HepG2 (cell line): Measurements from ENCODE around the gene CTRB2. TPM values are rescaled to one million over a fixed set of nuclear protein-coding genes. Genes with fewer than 3 reads are reported as not detected.

Experiments
- ATAC-seq: fragments of 200-7000 bp; cut with Tn5 transposase; 3 replicates; pipeline ENCODE4 v1.9.1; 2020; ENCODE audit warnings: mild to moderate bottlenecking, moderate library complexity
- BruUV-seq: library from RNA; stranded (reverse); fragments of 400-500 nt; replicated peaks from 2 replicates; lab custom pipeline; 2021; lab: Mats Ljungman, UMichigan
- CTCF ChIA-PET: fragments of 300-600 bp; formaldehyde crosslinking; extraction: SDS; loops from one replicate; lab custom pipeline; 2021; ENCODE audit warnings: low total read pairs, inconsistent platforms, low intra/inter-chr PET ratio; lab: Yijun Ruan, JAX
- POLR2A ChIA-PET: fragments of 350-600 bp; sonication (Branson Sonifier 250); formaldehyde crosslinking; loops from one replicate; lab custom pipeline; 2020; ENCODE audit warnings: antibody characterized with exemption, inconsistent platforms; lab: Yijun Ruan, JAX
- DNase-seq: peaks from one replicate; pipeline ENCODE4 v3.0.0-alpha.2; 2015; ENCODE audit warnings: low spot score
- FAIRE-seq: peaks from 3 replicates; lab custom pipeline; 2011; peaks lifted over from hg19 to GRCh38; lab: Jason Lieb, UNC
- H2AFZ ChIP-seq: one replicate; pipeline ENCODE4 v1.6.1; 2011; ENCODE audit warnings: low read length, inconsistent platforms
- H3K27ac ChIP-seq: fragments of 300-600 bp; 3 replicates; pipeline ENCODE4 v1.8.0; 2011; ENCODE audit warnings: mixed run types, mild to moderate bottlenecking, mixed read lengths, low read length, inconsistent platforms; ENCODE audit not compliant: insufficient read depth; ENCODE audit errors: extremely low read length
- H3K27me3 ChIP-seq, 2 experiments: fragments of 200-600 bp in 1 of 2; 2 replicates in 1 of 2; 3 replicates in 1 of 2; pipeline versions ENCODE4 v1.6.0 to v1.8.0; 2011; ENCODE audit warnings: low read length in 2 of 2, mild to moderate bottlenecking in 2 of 2, moderate library complexity in 2 of 2, inconsistent platforms in 1 of 2; ENCODE audit not compliant: insufficient read depth in 2 of 2, control insufficient read depth in 1 of 2
- H3K36me3 ChIP-seq, 2 experiments: fragments of 200-600 bp in 1 of 2; replicated peaks in 1 of 2; 2 replicates in 1 of 2; 3 replicates in 1 of 2; pipeline versions ENCODE4 v1.5.1 to v1.8.0; 2011; ENCODE audit warnings: low read length in 2 of 2, inconsistent platforms in 1 of 2; ENCODE audit not compliant: insufficient read depth in 2 of 2, control insufficient read depth in 1 of 2
- H3K4me1 ChIP-seq: 2 replicates; pipeline ENCODE4 v1.5.1; 2012; ENCODE audit warnings: low read length, inconsistent platforms; ENCODE audit not compliant: insufficient read depth
- H3K4me2 ChIP-seq: 2 replicates; pipeline ENCODE4 v1.6.0; 2011; ENCODE audit warnings: low read depth, low read length, inconsistent platforms
- H3K4me3 ChIP-seq, 3 experiments: fragments of 200-600 bp in 1 of 3; sonication (generic), shearing (Covaris generic) in 1 of 3; replicated peaks in 1 of 3; 2 replicates each; pipeline ENCODE4 v1.5.1; 2011 to 2016; ENCODE audit warnings: low read length in 3 of 3, inconsistent platforms in 2 of 3, low read depth in 2 of 3, mild to moderate bottlenecking in 2 of 3, control low read depth in 1 of 3, mixed read lengths in 1 of 3; ENCODE audit not compliant: insufficient read depth in 1 of 3
- H3K79me2 ChIP-seq: one replicate; pipeline ENCODE4 v1.6.1; 2011; ENCODE audit warnings: low read length, inconsistent platforms; ENCODE audit not compliant: insufficient read depth
- H3K9ac ChIP-seq: 2 replicates; pipeline ENCODE4 v1.6.0; 2011; ENCODE audit warnings: mild to moderate bottlenecking, low read depth, low read length, inconsistent platforms; ENCODE audit not compliant: insufficient read depth
- H3K9me3 ChIP-seq: 2 replicates; pipeline ENCODE4 v1.5.1; 2012; ENCODE audit warnings: mild to moderate bottlenecking, low read length
- H4K20me1 ChIP-seq: 2 replicates; pipeline ENCODE4 v1.6.0; 2011; ENCODE audit warnings: inconsistent platforms, mild to moderate bottlenecking, low read length, moderate library complexity; ENCODE audit not compliant: insufficient read depth
- AKAP8 ChIP-seq: sonication (generic); formaldehyde crosslinking; IDR thresholded peaks from 2 replicates; pipeline ENCODE4 v1.5.1; 2020; ENCODE audit warnings: mild to moderate bottlenecking, missing genetic modification reagents
- FOXC1 ChIP-seq: sonication (generic); formaldehyde crosslinking; IDR thresholded peaks from 2 replicates; pipeline ENCODE4 v1.8.0; 2022; ENCODE audit warnings: mild to moderate bottlenecking, missing genetic modification reagents, borderline replicate concordance
- KDM6A ChIP-seq: IDR thresholded peaks from 2 replicates; pipeline ENCODE4 v1.6.1; 2016; ENCODE audit warnings: low read depth
- MBNL3 ChIP-seq: fragments of 250-450 bp; sonication (Bioruptor Pico); conservative IDR thresholded peaks from 2 replicates; pipeline ENCODE4 v1.8.0; 2022; ENCODE audit warnings: mild to moderate bottlenecking, inconsistent platforms
- PHF21A ChIP-seq: sonication (generic); formaldehyde crosslinking; IDR thresholded peaks from 2 replicates; pipeline ENCODE4 v1.5.0; 2020; ENCODE audit warnings: mild to moderate bottlenecking, missing genetic modification reagents
- RFXANK ChIP-seq: IDR thresholded peaks from 2 replicates; pipeline ENCODE4 v1.6.1; 2016
- SP1 ChIP-seq, 2 experiments: fragments of 450-650 bp in 1 of 2; sonication (generic) in 1 of 2; formaldehyde crosslinking in 1 of 2; IDR thresholded peaks; 2 replicates each; pipeline versions ENCODE4 v1.4.0 to v1.6.1; 2016 to 2020; ENCODE audit warnings: missing genetic modification reagents in 1 of 2
- SUZ12 ChIP-seq: fragments of 150-350 bp; IDR thresholded peaks from 2 replicates; pipeline ENCODE4 v1.6.1; 2014; ENCODE audit warnings: low read depth, low read length
- ZFP62 ChIP-seq: sonication (generic); formaldehyde crosslinking; IDR thresholded peaks from 2 replicates; pipeline ENCODE4 v1.4.0; 2020; ENCODE audit warnings: missing genetic modification reagents
- ZFYVE20 ChIP-seq: sonication (generic); formaldehyde crosslinking; IDR thresholded peaks from 2 replicates; pipeline ENCODE4 v1.8.0; 2023; ENCODE audit warnings: low read depth, mild to moderate bottlenecking, moderate library complexity, missing genetic modification reagents, borderline replicate concordance
- ZNF331 ChIP-seq: sonication (generic); formaldehyde crosslinking; IDR thresholded peaks from 2 replicates; pipeline ENCODE4 v1.4.0; 2020; ENCODE audit warnings: missing genetic modification reagents
- ZNF496 ChIP-seq: sonication (generic); formaldehyde crosslinking; IDR thresholded peaks from 2 replicates; pipeline ENCODE4 v1.8.1; 2023; ENCODE audit warnings: mild to moderate bottlenecking, moderate library complexity, missing genetic modification reagents; ENCODE audit not compliant: insufficient replicate concordance
- ZNF615 ChIP-seq: sonication (generic); formaldehyde crosslinking; IDR thresholded peaks from 2 replicates; pipeline ENCODE4 v1.5.0; 2020; ENCODE audit warnings: mild to moderate bottlenecking, missing genetic modification reagents, borderline replicate concordance
- ZNF790 ChIP-seq: sonication (generic); formaldehyde crosslinking; IDR thresholded peaks from 2 replicates; pipeline ENCODE4 v1.8.0; 2022; ENCODE audit warnings: missing genetic modification reagents, mild to moderate bottlenecking, borderline replicate concordance
- ZNF792 ChIP-seq: IDR thresholded peaks from 2 replicates; pipeline ENCODE4 v1.6.1; 2016
- WGBS: methylation state at CpG from one replicate; pipeline ENCODE4 v1.1.6; 2017; ENCODE audit warnings: low lambda C conversion rate; 5-methylcytosine and 5-hydroxymethylcytosine counted together
- in situ Hi-C: cut with HindIII; loops from 2 replicates; pipeline ENCODE4 v1.10.0; 2017; ENCODE audit warnings: low pct_unique_long_range_greater_than_20kb; ENCODE audit not compliant: extremely low pct_ligation_motif_present
- intact Hi-C: fragments of 100-400 bp; cut with micrococcal nuclease; formaldehyde crosslinking; loops from one replicate; pipeline ENCODE4 v1.10.0; 2022; ENCODE audit not compliant: unreplicated experiment
- polyA plus RNA-seq, 8 experiments: library from polyadenylated mRNA; depleted of rRNA in 3 of 8; stranded (reverse) in 7 of 8; unstranded in 1 of 8; fragments of >200 nt; fragmentation: Illumina TruSeq in 4 of 8; extraction: Trizol in 4 of 8; gene quantifications; 2 replicates each; pipeline versions ENCODE4 v1.2.1 to v1.2.3, GENCODE V29; 2011 to 2016; ENCODE audit warnings: low read depth in 4 of 8, missing spikeins in 1 of 8, mixed read lengths in 1 of 8; ENCODE audit not compliant: insufficient read depth in 1 of 8
- total RNA-seq, 5 experiments: library from RNA; depleted of rRNA; stranded (reverse); fragments of >200 nt; fragmentation: Illumina TruSeq; extraction: Trizol; gene quantifications; 2 replicates each; pipeline ENCODE4 v1.2.3, GENCODE V29; 2016; ENCODE audit warnings: low read depth in 1 of 5
- TF ChIP-seq, protein P1 (sequence below): IDR thresholded peaks from 2 replicates; pipeline ENCODE4 v1.6.1; 2016; ENCODE audit warnings: missing compliant biosample characterization, missing genetic modification reagents, borderline replicate concordance
- TF ChIP-seq, protein P2 (sequence below): IDR thresholded peaks from 2 replicates; pipeline ENCODE4 v1.6.1; 2018; ENCODE audit warnings: missing genetic modification reagents, mild to moderate bottlenecking, missing compliant biosample characterization
- TF ChIP-seq, protein P3 (sequence below): conservative IDR thresholded peaks from 2 replicates; pipeline ENCODE4 v1.6.1; 2018; ENCODE audit warnings: missing genetic modification reagents

The CTRB2 gene
- total and polyA plus RNA-seq, 2 of the 13 experiments (the other 11 are each of a cell fraction or from before 2014, with no cell fraction given), result 0.13 TPM; not detected in 1

DNA sequence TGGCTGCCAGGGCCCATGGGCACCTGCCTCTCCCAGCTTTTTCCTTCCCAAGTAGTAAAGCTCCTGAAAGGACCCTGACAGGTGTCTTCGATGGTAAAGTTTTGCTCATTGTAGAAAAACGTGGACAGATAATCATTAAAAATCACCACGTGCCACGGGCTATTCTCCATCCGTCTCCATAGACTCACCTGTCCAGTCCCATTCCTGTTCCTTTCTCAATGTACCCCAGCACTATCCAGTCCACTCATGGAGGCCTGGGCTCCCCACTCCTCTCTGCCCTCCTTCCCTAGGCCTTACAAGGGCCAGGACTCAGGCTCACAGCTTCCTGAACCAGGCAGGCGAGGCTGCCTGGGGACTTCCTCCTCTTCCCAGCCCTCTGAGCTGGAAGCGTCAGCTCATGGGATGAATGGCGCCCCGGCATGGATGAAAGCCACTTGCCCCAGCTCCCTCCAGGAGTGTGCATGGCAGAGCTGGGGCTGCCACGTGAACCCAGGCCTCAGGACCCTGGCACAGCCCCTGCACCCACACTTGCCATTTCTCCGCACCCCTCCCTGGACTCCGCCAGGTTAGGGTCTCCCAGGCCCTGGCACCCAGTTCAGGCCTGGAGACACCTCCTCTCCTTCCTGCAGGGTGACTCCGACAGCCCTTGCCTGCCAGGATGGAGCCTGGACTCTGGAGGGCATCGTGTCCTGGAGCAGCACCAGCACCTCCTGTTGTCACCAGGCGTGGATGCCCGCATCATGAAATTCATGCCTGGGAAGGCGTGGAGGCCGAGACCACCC, 20.6 kb upstream of the CTRB2 start:
- Histone ChIP-seq H3K27me3 (peaks cover 9 to 16% of the 10 kb centered on the region in 2 experiments), H3K4me1 (peaks cover 9% of the 10 kb centered on the region; the same call in 1 of the 2 replicates), H4K20me1 (no peaks in the 10 kb centered on the region), H3K36me3 (peaks cover 11 to 22% of the 10 kb centered on the region in 2 experiments), H3K79me2 (no peaks in the 10 kb centered on the region), H3K4me3 (no peak overlapping the region), H3K9me3 (no peaks in the 10 kb centered on the region), H3K9ac (no peak overlapping the region), H3K4me2 (no peak overlapping the region), H2AFZ (no peak overlapping the region), H3K27ac (no peak overlapping the region)
- CTCF ChIA-PET, result no interaction called here
- ATAC-seq (no peak; the same call in 2 of the 3 replicates), FAIRE-seq (no peak), DNase-seq (no peak)
- WGBS, result 88% methylated on average over 18 of the region's 18 CpGs
- in situ Hi-C loops, result no loop called here
- intact Hi-C loops, result no loop called here
- no TSS peak for BruUV-seq
- POLR2A ChIA-PET, result interaction anchor here (1.4 to 1.5 kb wide), 2 partner anchors 19 to 21 kb away, joined by 3 to 4 read pairs; partner anchors contain the start of gene CTRB2
- TF ChIP-seq ZNF792, result 0 out of 2 replicates have a peak, but pooled peaks have one; percentile 31
- 0 out of 2 replicates have a peak, but pooled peaks have one; percentile 1 for TF ChIP-seq ZFYVE20
- TF ChIP-seq PHF21A, result no peak
- TF ChIP-seq ZNF496 (CRISPR knock-in tag), result no peak
- TF ChIP-seq FOXC1 (CRISPR knock-in tag), result no peak
- no peak for TF ChIP-seq SP1 (IDR thresholded peaks at IDR 0.05)
- TF ChIP-seq SP1 (CRISPR knock-in tag; IDR thresholded peaks at IDR 0.05), result no peak; the same call in 1 of the 2 replicates
- TF ChIP-seq KDM6A (CRISPR knock-in tag), result no peak
- no peak for TF ChIP-seq ZFP62 (CRISPR knock-in tag)
- TF ChIP-seq, protein P1, sequence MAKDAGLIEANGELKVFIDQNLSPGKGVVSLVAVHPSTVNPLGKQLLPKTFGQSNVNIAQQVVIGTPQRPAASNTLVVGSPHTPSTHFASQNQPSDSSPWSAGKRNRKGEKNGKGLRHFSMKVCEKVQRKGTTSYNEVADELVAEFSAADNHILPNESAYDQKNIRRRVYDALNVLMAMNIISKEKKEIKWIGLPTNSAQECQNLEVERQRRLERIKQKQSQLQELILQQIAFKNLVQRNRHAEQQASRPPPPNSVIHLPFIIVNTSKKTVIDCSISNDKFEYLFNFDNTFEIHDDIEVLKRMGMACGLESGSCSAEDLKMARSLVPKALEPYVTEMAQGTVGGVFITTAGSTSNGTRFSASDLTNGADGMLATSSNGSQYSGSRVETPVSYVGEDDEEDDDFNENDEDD (CRISPR knock-in tag), result no peak
- no peak for TF ChIP-seq ZNF331 (CRISPR knock-in tag)
- TF ChIP-seq RFXANK, result no peak
- no peak for TF ChIP-seq MBNL3 (CRISPR knock-in tag)
- TF ChIP-seq AKAP8, result peak; percentile 91; the same call in 1 of the 2 replicates
- TF ChIP-seq ZNF790 (CRISPR knock-in tag), result no peak
- no peak for TF ChIP-seq SUZ12
- no peak for TF ChIP-seq ZNF615 (CRISPR knock-in tag)
- TF ChIP-seq, protein P2, sequence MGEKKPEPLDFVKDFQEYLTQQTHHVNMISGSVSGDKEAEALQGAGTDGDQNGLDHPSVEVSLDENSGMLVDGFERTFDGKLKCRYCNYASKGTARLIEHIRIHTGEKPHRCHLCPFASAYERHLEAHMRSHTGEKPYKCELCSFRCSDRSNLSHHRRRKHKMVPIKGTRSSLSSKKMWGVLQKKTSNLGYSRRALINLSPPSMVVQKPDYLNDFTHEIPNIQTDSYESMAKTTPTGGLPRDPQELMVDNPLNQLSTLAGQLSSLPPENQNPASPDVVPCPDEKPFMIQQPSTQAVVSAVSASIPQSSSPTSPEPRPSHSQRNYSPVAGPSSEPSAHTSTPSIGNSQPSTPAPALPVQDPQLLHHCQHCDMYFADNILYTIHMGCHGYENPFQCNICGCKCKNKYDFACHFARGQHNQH (CRISPR knock-in tag), result peak; percentile 2; the same call in 1 of the 2 replicates
- TF ChIP-seq, protein P3, sequence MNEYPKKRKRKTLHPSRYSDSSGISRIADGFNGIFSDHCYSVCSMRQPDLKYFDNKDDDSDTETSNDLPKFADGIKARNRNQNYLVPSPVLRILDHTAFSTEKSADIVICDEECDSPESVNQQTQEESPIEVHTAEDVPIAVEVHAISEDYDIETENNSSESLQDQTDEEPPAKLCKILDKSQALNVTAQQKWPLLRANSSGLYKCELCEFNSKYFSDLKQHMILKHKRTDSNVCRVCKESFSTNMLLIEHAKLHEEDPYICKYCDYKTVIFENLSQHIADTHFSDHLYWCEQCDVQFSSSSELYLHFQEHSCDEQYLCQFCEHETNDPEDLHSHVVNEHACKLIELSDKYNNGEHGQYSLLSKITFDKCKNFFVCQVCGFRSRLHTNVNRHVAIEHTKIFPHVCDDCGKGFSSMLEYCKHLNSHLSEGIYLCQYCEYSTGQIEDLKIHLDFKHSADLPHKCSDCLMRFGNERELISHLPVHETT, result no peak
